B cell (primary cell): ENCODE measurements around the gene HEG1. TPM values are rescaled to one million over a fixed set of nuclear protein-coding genes. Genes with fewer than 3 reads are reported as not detected.

Experiments used
- ATAC-seq: fragments of 200-7000 bp; cut with Tn5 transposase; one replicate; pipeline ENCODE4 v1.10.0; 2021; ENCODE audit warnings: low read depth, mild to moderate bottlenecking, moderate number of reproducible peaks, moderate library complexity
- CTCF ChIA-PET: fragments of 350-600 bp; sonication (Branson Sonifier 250); formaldehyde crosslinking; loops from one replicate; lab custom pipeline; 2021; ENCODE audit warnings: antibody characterized with exemption, inconsistent platforms; lab: Charles Lee
- POLR2A ChIA-PET: fragments of 350-600 bp; sonication (Branson Sonifier 250); formaldehyde crosslinking; loops from one replicate; lab custom pipeline; 2021; ENCODE audit warnings: antibody characterized with exemption; lab: Charles Lee
- DNase-seq: peaks from one replicate; pipeline ENCODE4 v3.0.0; 2013
- H2AFZ ChIP-seq: 2 replicates; pipeline ENCODE4 v1.6.1; 2012; ENCODE audit warnings: mild to moderate bottlenecking, low read depth, low read length; ENCODE audit not compliant: insufficient read depth, poor library complexity, severe bottlenecking
- H3K27ac ChIP-seq, 2 donors: 1 replicate in 1 of 2; 2 replicates in 1 of 2; pipeline ENCODE4 v1.5.1; 2012 to 2013; ENCODE audit warnings: low read length in 2 of 2, mild to moderate bottlenecking in 2 of 2, moderate library complexity in 1 of 2
- H3K27me3 ChIP-seq, 4 experiments: fragments of 200-600 bp in 1 of 4; sonication (generic) in 1 of 4; replicated peaks in 1 of 4; 1 replicate in 2 of 4; 2 replicates in 2 of 4; pipeline versions ENCODE4 v1.6.1 to v1.7.0; 2013 to 2016; ENCODE audit warnings: low read length in 3 of 4, mild to moderate bottlenecking in 2 of 4, mixed read lengths in 1 of 4, moderate library complexity in 1 of 4; ENCODE audit not compliant: insufficient read depth in 4 of 4, control insufficient read depth in 3 of 4; ENCODE audit errors: control extremely low read depth in 1 of 4
- H3K36me3 ChIP-seq, 2 experiments: replicated peaks in 1 of 2; 1 replicate in 1 of 2; 2 replicates in 1 of 2; pipeline versions ENCODE4 v1.6.1 to v1.7.1; 2013; ENCODE audit warnings: low read length in 1 of 2; ENCODE audit not compliant: insufficient read depth in 2 of 2, control insufficient read depth in 1 of 2; ENCODE audit errors: control extremely low read depth in 1 of 2, extremely low read depth in 1 of 2
- H3K4me1 ChIP-seq, 2 donors: fragments of 200-600 bp in 1 of 2; sonication (generic) in 1 of 2; 1 replicate in 1 of 2; 2 replicates in 1 of 2; pipeline versions ENCODE4 v1.5.1 to v1.6.1; 2013 to 2017; ENCODE audit warnings: low read length in 2 of 2; ENCODE audit not compliant: control insufficient read depth in 2 of 2, insufficient read depth in 2 of 2
- H3K4me2 ChIP-seq: replicated peaks from 2 replicates; pipeline ENCODE3; 2012; ENCODE audit warnings: mild to moderate bottlenecking, low read depth, low read length; ENCODE audit not compliant: poor library complexity, severe bottlenecking
- H3K4me3 ChIP-seq, 5 experiments: fragments of 200-600 bp in 1 of 5; sonication (generic) in 1 of 5; 1 replicate in 3 of 5; 2 replicates in 2 of 5; pipeline versions ENCODE4 v1.5.1 to v1.7.0; 2011 to 2016; ENCODE audit warnings: low read length in 4 of 5, mild to moderate bottlenecking in 4 of 5, low read depth in 2 of 5, control low read depth in 1 of 5, moderate library complexity in 1 of 5; ENCODE audit not compliant: insufficient read depth in 1 of 5; ENCODE audit errors: control extremely low read depth in 1 of 5, extremely low read depth in 1 of 5
- H3K79me2 ChIP-seq: fragments of 200-600 bp; sonication (generic); one replicate; pipeline ENCODE4 v1.6.0; 2016; ENCODE audit warnings: low read length; ENCODE audit not compliant: control insufficient read depth, insufficient read depth
- H3K9ac ChIP-seq: fragments of 200-600 bp; sonication (generic); 2 replicates; pipeline ENCODE4 v1.6.1; 2017; ENCODE audit warnings: mild to moderate bottlenecking, low read length, moderate library complexity
- H3K9me3 ChIP-seq, 3 donors: one replicate each; pipeline versions ENCODE4 v1.6.1 to v1.7.1; 2013; ENCODE audit warnings: low read length in 2 of 3; ENCODE audit not compliant: control insufficient read depth in 2 of 3, insufficient read depth in 1 of 3; ENCODE audit errors: control extremely low read depth in 1 of 3
- H4K20me1 ChIP-seq: 2 replicates; pipeline ENCODE4 v1.6.0; 2012; ENCODE audit warnings: mild to moderate bottlenecking, low read length; ENCODE audit not compliant: insufficient read depth, control insufficient read depth, poor library complexity, severe bottlenecking
- H3K27ac Mint-ChIP-seq: one replicate; pipeline ENCODE4 v1.8.0; 2021; ENCODE audit warnings: mixed read lengths
- H3K27me3 Mint-ChIP-seq: one replicate; pipeline ENCODE4 v1.8.0; 2021; ENCODE audit warnings: mixed read lengths
- H3K4me1 Mint-ChIP-seq: one replicate; pipeline ENCODE4 v1.8.0; 2021; ENCODE audit warnings: mixed read lengths
- H3K4me3 Mint-ChIP-seq: one replicate; pipeline ENCODE4 v1.8.0; 2021; ENCODE audit warnings: mixed read lengths
- H3K9me3 Mint-ChIP-seq: one replicate; pipeline ENCODE4 v1.8.0; 2022; ENCODE audit warnings: mixed read lengths; ENCODE audit not compliant: insufficient read depth
- CTCF ChIP-seq: fragments of 200-600 bp; IDR thresholded peaks from one replicate; pipeline ENCODE4 v1.8.0; 2022; ENCODE audit warnings: antibody characterized with exemption, mild to moderate bottlenecking
- EZH2 ChIP-seq: IDR thresholded peaks from 2 replicates; pipeline ENCODE4 v1.6.1; 2012; ENCODE audit warnings: borderline replicate concordance, low read depth, mild to moderate bottlenecking, moderate library complexity, low read length; ENCODE audit not compliant: insufficient read depth, poor library complexity, severe bottlenecking
- WGBS: methylation state at CpG from one replicate; pipeline ENCODE4 v1.1.5; 2013; ENCODE audit warnings: missing lambda C conversion rate; ENCODE audit not compliant: insufficient coverage; 5-methylcytosine and 5-hydroxymethylcytosine counted together
- intact Hi-C: fragments of 100-400 bp; cut with micrococcal nuclease; formaldehyde crosslinking; loops from one replicate; pipeline ENCODE4 v1.10.0; 2022
- polyA plus RNA-seq: library from polyadenylated mRNA; depleted of rRNA; stranded (reverse); fragments of >200 nt; gene quantifications from 2 replicates; pipeline ENCODE4 v1.2.3, GENCODE V29; 2012
- total RNA-seq, 2 donors: library from RNA; stranded (reverse); fragments of 120-200 nt in 1 of 2; gene quantifications; 1 replicate in 1 of 2; 2 replicates in 1 of 2; pipeline versions ENCODE4 v1.2.3 to v1.2.4, GENCODE V29; 2013 to 2022

HEG1 gene
- total and polyA plus RNA-seq, 2 donors (not counting 1 experiment from before 2014, with no cell fraction given) = 5.1 to 9.2 TPM

- H3K27ac Mint-ChIP-seq = no peak overlapping the region
- H3K79me2 ChIP-seq = peaks cover 6% of the 10 kb centered on the region
- WGBS = 98% methylated on average over 8 of the region's 11 CpGs
- H3K4me3 Mint-ChIP-seq = no peak overlapping the region
- H3K4me3 ChIP-seq = no peak overlapping the region
- H3K9me3 ChIP-seq = peaks cover 0 to 12% (median 5%) of the 10 kb centered on the region in 3 donors
- no peaks in the 10 kb centered on the region for H3K36me3 ChIP-seq
- ChIA-PET CTCF (interaction anchor here (0.7 kb wide), 1 partner anchor 21 kb away, joined by 3 read pairs; no protein-coding TSS in a partner anchor), POLR2A (no interaction called here)
- DNase-seq = no peak
- TF ChIP-seq EZH2 (no peak), CTCF (no peak)
- no peak overlapping the region for H3K4me2 ChIP-seq
- peaks cover 4% of the 10 kb centered on the region for H3K9me3 Mint-ChIP-seq
- H3K27me3 Mint-ChIP-seq = no peaks in the 10 kb centered on the region
- no peak overlapping the region for H3K27ac ChIP-seq
- no peak overlapping the region for H3K9ac ChIP-seq
- no peaks in the 10 kb centered on the region for H3K4me1 ChIP-seq
- H4K20me1 ChIP-seq = no peaks in the 10 kb centered on the region
- H2AFZ ChIP-seq = no peak overlapping the region
- peaks cover 4% of the 10 kb centered on the region for H3K4me1 Mint-ChIP-seq
- ATAC-seq = no peak
- no peaks in the 10 kb centered on the region for H3K27me3 ChIP-seq
- intact Hi-C loops = no loop called here
Measured at GRCh38 chr3:125039131-125040100, 16.4 kb downstream of the HEG1 start.
